Psoas muscle (tissue), 8 donors: ENCODE data around the gene TPCN2. TPM values are rescaled to one million over a fixed set of nuclear protein-coding genes. Genes with fewer than 3 reads are reported as not detected.
"Not testable (repeated sequence)": the region's sequence is repeated elsewhere in the genome, so short reads cannot be mapped to it uniquely, and the experiment has no call there.

Source experiments
- ATAC-seq, 4 donors: fragments of 200-7000 bp; cut with Tn5 transposase; one replicate each; pipeline ENCODE4 v1.9.1; 2020; ENCODE audit warnings: moderate library complexity in 3 of 4, mild to moderate bottlenecking in 2 of 4
- DNase-seq, 2 donors: peaks; one replicate each; pipeline ENCODE4 v3.0.0-alpha.2; 2020
- H3K27ac ChIP-seq: fragments of 200-600 bp; one replicate; pipeline ENCODE4 v1.8.0; 2022
- H3K27me3 ChIP-seq, 3 donors: fragments of 200-600 bp in 1 of 3; one replicate each; pipeline versions ENCODE4 v1.6.1 to v1.8.0; 2013 to 2022; ENCODE audit warnings: low read length in 2 of 3, mild to moderate bottlenecking in 2 of 3, moderate library complexity in 1 of 3; ENCODE audit not compliant: insufficient read depth in 3 of 3
- H3K36me3 ChIP-seq, 2 donors: fragments of 200-600 bp in 1 of 2; one replicate each; pipeline versions ENCODE4 v1.6.1 to v1.8.0; 2013 to 2022; ENCODE audit warnings: low read depth in 1 of 2, mild to moderate bottlenecking in 1 of 2, moderate library complexity in 1 of 2; ENCODE audit not compliant: insufficient read depth in 1 of 2
- H3K4me1 ChIP-seq: fragments of 200-600 bp; one replicate; pipeline ENCODE4 v1.8.0; 2022
- H3K4me3 ChIP-seq: fragments of 200-600 bp; one replicate; pipeline ENCODE4 v1.8.0; 2022; ENCODE audit warnings: mild to moderate bottlenecking
- H3K9me3 ChIP-seq: fragments of 200-600 bp; one replicate; pipeline ENCODE4 v1.8.0; 2022
- CTCF ChIP-seq: fragments of 200-600 bp; IDR thresholded peaks from one replicate; pipeline ENCODE4 v1.8.0; 2022; ENCODE audit warnings: antibody characterized with exemption
- WGBS, 3 donors: extraction: QIAGEN DNeasy Blood & Tissue Kit; methylation state at CpG; one replicate each; pipeline versions ENCODE4 v1.1.6 to v1.1.7; 2013; 5-methylcytosine and 5-hydroxymethylcytosine counted together
- intact Hi-C, 2 donors: fragments of 100-400 bp; cut with DNase I; formaldehyde crosslinking; loops; one replicate each; pipeline versions ENCODE4 v1.11.0 to v1.14.2; 2022
- polyA plus RNA-seq, 3 donors: library from polyadenylated mRNA; stranded (reverse); fragments of 200-250 nt; gene quantifications; one replicate each; pipeline ENCODE4 v1.2.3, GENCODE V29; 2013
- total RNA-seq, 4 donors: library from RNA; stranded (reverse); fragmentation: NEBNext Ultra II Directional in 2 of 4; extraction: Animal tissue kit (Norgen Biotek cat#: 25700) in 2 of 4; gene quantifications; one replicate each; pipeline versions ENCODE4 v1.2.1 to v1.2.4, GENCODE V29; 2021 to 2023
- donor health status: healthy with polysubstance abuse.
- donor health status: DM: no; HTN: no; CAD: no; lungs with moderate emphysema.
- donor health status: Bipolar disorder and iron deficiency.
- donor health status: healthy.
- donor health status: DM: yes; HTN: yes; CAD: no.
- donor health status: DM: no; HTN: no; CAD: no.
- donor health status: DM: no; HTN: no; CAD: no.
- donor health status: DM: yes; HTN: yes; CAD: no.

Gene TPCN2
- total and polyA plus RNA-seq, 7 donors, result 2.2 to 6.0 (median 3.5) TPM

DNA sequence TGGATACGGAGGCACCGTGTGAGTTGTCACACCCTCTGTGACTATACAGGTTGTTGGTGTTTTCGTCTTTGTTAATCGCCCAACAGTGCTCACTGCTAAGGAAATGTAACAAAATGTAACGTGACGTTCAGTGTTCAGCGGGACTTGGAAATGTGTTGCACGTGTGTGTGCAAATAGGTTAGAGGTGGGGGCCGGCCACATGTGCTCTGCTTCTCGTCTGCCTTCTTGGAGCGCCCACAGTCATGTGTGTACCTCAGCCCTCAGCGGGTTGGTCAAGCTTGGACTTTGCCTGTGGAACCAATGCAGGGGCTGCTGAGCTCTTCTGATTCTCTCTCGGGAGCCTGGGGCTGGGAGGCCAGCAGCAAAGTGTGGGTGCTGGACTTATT, 99.6 kb downstream of the TPCN2 start:
- intact Hi-C loops, result no loop called here
- Histone ChIP-seq H3K27ac (no peak overlapping the region), H3K4me3 (no peak overlapping the region), H3K36me3 (no peaks in the 10 kb centered on the region), H3K4me1 (no peaks in the 10 kb centered on the region), H3K27me3 (no peaks in the 10 kb centered on the region), H3K9me3 (peaks cover 13% of the 10 kb centered on the region)
- ATAC-seq (no peak), DNase-seq (no peak)
- TF ChIP-seq CTCF, result no peak
- WGBS, 3 donors, result 96 to 97% (median 97%) methylated on average over 13 of the region's 13 CpGs

DNA sequence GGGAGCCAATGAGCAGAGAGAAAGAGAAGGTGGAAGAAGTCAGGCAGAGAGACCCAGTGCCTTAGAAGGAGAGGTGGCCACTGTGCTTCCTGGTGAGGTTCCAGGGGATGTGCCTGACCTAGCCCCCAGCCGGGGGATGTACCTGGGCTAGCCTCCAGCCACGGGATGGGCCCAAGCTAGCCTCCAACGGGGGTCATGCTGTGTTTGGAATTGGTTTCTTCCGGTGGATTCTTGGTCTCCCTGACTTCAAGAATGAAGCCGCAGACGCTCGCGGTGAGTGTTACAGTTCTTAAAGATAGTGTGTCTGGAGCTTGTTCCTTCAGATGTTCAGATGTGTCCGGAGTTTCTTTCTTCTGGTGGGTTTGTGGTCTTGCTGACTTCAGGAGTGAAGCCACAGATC, 100.1 kb downstream of the TPCN2 start:
- Histone ChIP-seq H3K27me3 (no peaks in the 10 kb centered on the region), H3K9me3 (peaks cover 13% of the 10 kb centered on the region), H3K4me3 (no peak overlapping the region), H3K36me3 (no peaks in the 10 kb centered on the region), H3K4me1 (no peaks in the 10 kb centered on the region), H3K27ac (no peak overlapping the region)
- intact Hi-C loops, result no loop called here
- ATAC-seq, result no peak
- TF ChIP-seq CTCF, result no peak
- 88 to 92% (median 91%) methylated on average over 9 of the region's 9 CpGs for WGBS, 3 donors
- no peak for DNase-seq

GRCh38 chr11:69149338-69150045, 100.8 kb downstream of the TPCN2 start:
- intact Hi-C loops, H3K4me3 ChIP-seq, H3K36me3 ChIP-seq, H3K4me1 ChIP-seq, ATAC-seq, DNase-seq, H3K27me3 ChIP-seq, H3K27ac ChIP-seq: not testable (repeated sequence)
- 89 to 94% (median 93%) methylated on average over 11 of the region's 11 CpGs for WGBS, 3 donors
- peaks cover 13% of the 10 kb centered on the region for H3K9me3 ChIP-seq

GRCh38 chr11:69150175-69150574, 101.4 kb downstream of the TPCN2 start:
- Histone ChIP-seq H3K36me3 (no peaks in the 10 kb centered on the region), H3K27ac (no peak overlapping the region), H3K4me1 (no peaks in the 10 kb centered on the region), H3K4me3 (no peak overlapping the region), H3K9me3 (peaks cover 13% of the 10 kb centered on the region), H3K27me3 (no peaks in the 10 kb centered on the region)
- intact Hi-C loops, result no loop called here
- TF ChIP-seq CTCF, result no peak
- DNase-seq (no peak), ATAC-seq (no peak)
- WGBS, 3 donors, result 87 to 92% (median 89%) methylated on average over 3 of the region's 3 CpGs

DNA sequence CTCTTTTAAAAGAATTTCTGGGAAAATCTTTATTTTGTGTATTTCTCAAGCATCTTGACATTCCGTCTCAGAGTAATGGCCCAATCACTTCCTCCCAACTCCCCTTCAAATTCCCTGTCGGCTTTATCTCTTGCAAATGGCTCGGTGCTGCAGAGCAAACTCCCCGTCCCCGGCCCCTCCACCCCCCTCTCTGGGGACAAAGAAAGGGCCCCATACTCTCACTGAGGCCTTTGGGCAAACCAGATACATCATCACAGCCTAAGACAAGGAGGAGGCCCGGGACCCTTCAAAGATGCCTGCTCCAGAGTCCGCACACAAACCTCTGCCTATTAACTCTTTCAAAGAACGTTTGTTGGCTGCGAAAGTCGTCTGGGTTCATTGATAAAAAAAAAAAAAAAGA, 103.1 kb downstream of the TPCN2 start:
- DNase-seq, result no peak
- ATAC-seq, result no peak
- Histone ChIP-seq H3K4me3 (no peak overlapping the region), H3K36me3 (no peaks in the 10 kb centered on the region), H3K27ac (no peak overlapping the region), H3K9me3 (peaks cover 5% of the 10 kb centered on the region), H3K4me1 (no peaks in the 10 kb centered on the region), H3K27me3 (peaks cover 0 to 4% (median 3%) of the 10 kb centered on the region in 3 donors)
- intact Hi-C loops, result no loop called here
- no peak for TF ChIP-seq CTCF
- 77 to 86% (median 81%) methylated on average over 10 of the region's 10 CpGs for WGBS, 3 donors
